ENCODE data around the gene CD2. TPM values are rescaled to one million over a fixed set of nuclear protein-coding genes. Genes with fewer than 3 reads are reported as not detected.

The CD2 gene, protein sequence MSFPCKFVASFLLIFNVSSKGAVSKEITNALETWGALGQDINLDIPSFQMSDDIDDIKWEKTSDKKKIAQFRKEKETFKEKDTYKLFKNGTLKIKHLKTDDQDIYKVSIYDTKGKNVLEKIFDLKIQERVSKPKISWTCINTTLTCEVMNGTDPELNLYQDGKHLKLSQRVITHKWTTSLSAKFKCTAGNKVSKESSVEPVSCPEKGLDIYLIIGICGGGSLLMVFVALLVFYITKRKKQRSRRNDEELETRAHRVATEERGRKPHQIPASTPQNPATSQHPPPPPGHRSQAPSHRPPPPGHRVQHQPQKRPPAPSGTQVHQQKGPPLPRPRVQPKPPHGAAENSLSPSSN
- under 1 TPM; 0.10 to 0.28 (median 0.23) TPM for polyA plus RNA-seq (ENCODE audit: insufficient read length in 3 of 3)
- long read RNA-seq, donor 1 = 0 reads
- long read RNA-seq, donor 2 = 0 reads
- long read RNA-seq, donor 3 = 0 reads
- long read RNA-seq, donor 4 = 0 reads
- long read RNA-seq, donor 5 = 0 reads
- long read RNA-seq, donor 6 = 0 reads
- long read RNA-seq, donor 7 = 0 reads
- long read RNA-seq, donor 8 = 0 reads
- long read RNA-seq, donor 9 = 0 reads
- long read RNA-seq, donor 10, partial matches to known transcripts = 0 of 1 reads
- long read RNA-seq, donor 10, other reads (novel, unspliced or antisense) = 0 of 1 reads
- long read RNA-seq, donor 11 = 0 reads
- long read RNA-seq, donor 12 = 0 reads
- long read RNA-seq, donor 13 = 0 reads
- long read RNA-seq, donor 14 = 0 reads
- long read RNA-seq, donor 15, partial matches to known transcripts = 0 of 1 reads
- long read RNA-seq, donor 15, other reads (novel, unspliced or antisense) = 0 of 1 reads
- long read RNA-seq, donor 16 = 0 reads

DNA sequence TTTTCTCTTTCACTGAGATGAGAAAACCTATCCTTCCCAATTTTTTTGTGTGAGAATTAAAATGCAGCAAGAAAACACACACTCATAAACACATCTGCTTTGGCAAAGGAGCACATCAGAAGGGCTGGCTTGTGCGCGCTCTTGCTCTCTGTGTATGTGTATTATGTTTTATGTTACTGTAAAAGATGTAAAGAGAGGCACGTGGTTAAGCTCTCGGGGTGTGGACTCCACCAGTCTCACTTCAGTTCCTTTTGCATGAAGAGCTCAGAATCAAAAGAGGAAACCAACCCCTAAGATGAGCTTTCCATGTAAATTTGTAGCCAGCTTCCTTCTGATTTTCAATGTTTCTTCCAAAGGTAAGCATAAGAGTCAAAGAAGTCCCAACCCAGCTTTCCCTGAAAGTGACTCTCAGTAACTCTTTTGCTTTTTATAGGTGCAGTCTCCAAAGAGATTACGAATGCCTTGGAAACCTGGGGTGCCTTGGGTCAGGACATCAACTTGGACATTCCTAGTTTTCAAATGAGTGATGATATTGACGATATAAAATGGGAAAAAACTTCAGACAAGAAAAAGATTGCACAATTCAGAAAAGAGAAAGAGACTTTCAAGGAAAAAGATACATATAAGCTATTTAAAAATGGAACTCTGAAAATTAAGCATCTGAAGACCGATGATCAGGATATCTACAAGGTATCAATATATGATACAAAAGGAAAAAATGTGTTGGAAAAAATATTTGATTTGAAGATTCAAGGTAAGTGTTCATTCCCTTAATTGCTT lies at the start of gene CD2:
Gene CD2 (plus strand): TSS at position 233 of the 780 bp plus-strand sequence. CDS start 63 bp downstream, at position 296.
- no peak for DNase-seq (ENCODE audit: extremely low read depth in 1 of 11, low read depth in 9 of 11, low spot score in 4 of 11)

DNA sequence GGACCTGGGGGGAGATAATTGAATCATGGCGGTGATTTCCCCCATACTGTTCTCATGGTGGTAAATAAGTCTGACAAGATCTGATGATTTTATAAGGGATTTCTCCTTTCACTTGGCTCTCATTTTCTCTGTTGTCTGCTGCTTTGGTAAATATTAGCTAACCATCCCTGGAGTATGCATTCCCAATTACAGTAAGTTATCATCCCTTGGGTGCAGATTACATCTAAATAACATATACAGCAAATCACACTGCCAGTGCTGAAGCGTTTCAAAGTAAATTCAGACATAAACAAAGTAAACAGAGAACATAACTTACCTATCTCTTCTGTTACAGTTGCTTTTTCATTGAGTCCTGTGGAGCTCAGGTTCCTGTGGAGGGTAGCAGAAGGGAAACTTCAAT lies 48.1 kb upstream of the CD2 start:
- DNase-seq (ENCODE audit: extremely low read depth in 1 of 11, low read depth in 9 of 11, low spot score in 4 of 11) = no peak

- DNase-seq (ENCODE audit: extremely low read depth in 1 of 11, low read depth in 9 of 11, low spot score in 4 of 11) = no peak
Measured at GRCh38 chr1:116706841-116707240, 47.4 kb upstream of the CD2 start.

- no peak for DNase-seq (ENCODE audit: extremely low read depth in 1 of 11, low read depth in 9 of 11, low spot score in 4 of 11)
Measured at GRCh38 chr1:116708255-116708900, 45.9 kb upstream of the CD2 start.

DNA sequence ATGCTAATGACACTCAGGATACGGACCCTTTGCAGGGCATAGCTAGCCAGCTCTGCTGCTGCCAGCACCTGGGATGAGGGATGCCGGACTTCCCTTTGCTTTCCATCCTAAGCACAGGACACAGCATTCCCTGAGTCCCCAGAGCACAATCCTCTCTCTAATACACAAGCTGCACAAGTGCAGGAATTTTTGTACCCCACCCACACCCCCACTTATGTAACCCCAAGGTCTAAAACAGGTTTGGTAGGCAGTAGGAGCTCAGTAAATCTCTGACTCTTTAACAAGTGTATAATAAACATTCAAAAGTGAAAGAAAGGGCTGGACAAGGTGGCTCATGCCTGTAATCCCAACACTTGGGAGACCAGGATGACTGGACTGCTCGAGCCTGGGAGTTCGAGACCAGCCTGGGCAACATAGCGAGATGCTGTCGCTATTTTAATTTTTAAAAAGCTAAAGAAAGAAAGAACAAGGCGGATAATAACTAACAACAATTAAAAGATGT lies 44.5 kb upstream of the CD2 start:
- DNase-seq (ENCODE audit: extremely low read depth in 1 of 11, low read depth in 9 of 11, low spot score in 4 of 11) = no peak

GRCh38 chr1:116710420-116711262 lies 43.6 kb upstream of the CD2 start:
- DNase-seq (ENCODE audit: extremely low read depth in 1 of 11, low read depth in 9 of 11, low spot score in 4 of 11) = no peak

DNA sequence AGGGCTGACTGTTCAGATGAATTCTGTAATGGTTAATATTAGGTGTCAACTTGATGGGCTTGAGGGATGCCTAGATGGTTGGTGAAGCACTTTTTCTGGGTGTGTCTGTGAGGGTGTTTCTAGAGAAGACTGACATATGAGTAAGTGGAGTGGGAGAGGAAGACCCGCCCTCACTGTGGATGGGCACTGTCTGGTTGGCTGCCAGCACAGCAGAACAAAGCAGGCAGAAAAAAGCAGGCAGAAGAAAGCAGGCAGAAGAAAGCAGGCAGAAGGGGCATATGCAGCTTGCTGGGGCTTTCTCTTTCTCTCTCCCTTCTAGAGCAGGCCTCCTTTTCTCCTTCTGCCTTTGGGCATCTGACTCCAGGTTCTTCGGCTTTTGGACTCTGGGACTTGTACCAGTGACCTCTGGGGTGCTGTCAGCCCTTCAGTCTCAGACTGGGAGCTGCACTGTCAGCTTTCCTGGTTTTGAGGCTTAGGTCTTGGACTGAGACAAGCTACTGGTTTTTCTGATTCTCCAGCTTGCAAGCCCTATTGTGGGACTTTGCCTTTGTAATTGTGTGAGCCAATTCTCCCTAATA lies 42.9 kb upstream of the CD2 start:
- DNase-seq (ENCODE audit: extremely low read depth in 1 of 11, low read depth in 9 of 11, low spot score in 4 of 11) = no peak

GRCh38 chr1:116712510-116712909 lies 41.7 kb upstream of the CD2 start:
- DNase-seq (ENCODE audit: extremely low read depth in 1 of 11, low read depth in 9 of 11, low spot score in 4 of 11) = no peak

- no peak for DNase-seq (ENCODE audit: extremely low read depth in 1 of 11, low read depth in 9 of 11, low spot score in 4 of 11)
Measured at GRCh38 chr1:116713474-116713873, 40.8 kb upstream of the CD2 start.

DNA sequence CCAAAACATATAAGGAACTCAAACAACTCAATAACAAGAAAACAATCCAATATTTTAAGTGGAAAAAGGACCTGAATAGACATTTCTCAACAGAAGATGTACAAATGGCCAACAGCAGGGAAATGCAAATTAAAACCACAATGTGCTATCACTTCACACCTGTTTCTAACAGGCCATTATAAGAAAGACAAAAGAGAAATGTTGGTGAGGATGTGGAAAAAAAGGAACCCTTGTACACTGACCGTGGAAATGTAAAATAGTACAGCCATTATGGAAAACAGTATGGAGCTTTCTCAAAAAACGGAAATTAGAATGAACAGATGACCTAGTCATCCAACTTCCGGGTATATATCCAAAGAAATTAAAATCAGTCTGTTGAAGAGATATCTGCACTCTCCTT lies 37.8 kb upstream of the CD2 start:
- no peak for DNase-seq (ENCODE audit: extremely low read depth in 1 of 11, low read depth in 9 of 11, low spot score in 4 of 11)

DNA sequence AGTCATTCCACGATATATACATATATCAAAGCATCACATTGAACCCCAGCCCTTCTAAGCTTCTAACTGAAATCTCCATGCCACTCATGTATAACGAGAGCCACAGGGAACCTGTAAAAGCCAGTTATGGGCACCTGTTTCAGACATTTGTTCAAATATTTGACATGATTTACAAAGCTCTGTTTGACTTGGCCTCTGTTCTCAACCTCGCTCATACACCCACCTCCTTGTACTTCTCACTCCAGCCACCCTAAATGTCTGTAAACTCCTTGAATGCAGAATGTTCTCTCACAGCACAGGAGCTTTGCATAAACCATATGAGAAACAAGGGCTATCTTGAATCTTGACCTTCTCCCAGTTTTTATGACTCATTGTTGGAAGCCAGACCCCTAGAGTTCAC lies 36.9 kb upstream of the CD2 start:
- DNase-seq (ENCODE audit: extremely low read depth in 1 of 11, low read depth in 9 of 11, low spot score in 4 of 11) = no peak

- no peak for DNase-seq (ENCODE audit: extremely low read depth in 1 of 11, low read depth in 9 of 11, low spot score in 4 of 11)
Measured at GRCh38 chr1:116720364-116721038, 33.7 kb upstream of the CD2 start.

- DNase-seq (ENCODE audit: extremely low read depth in 1 of 11, low read depth in 9 of 11, low spot score in 4 of 11) = no peak
Measured at GRCh38 chr1:116721039-116721405, 33.2 kb upstream of the CD2 start.

GRCh38 chr1:116721451-116722007 lies 32.7 kb upstream of the CD2 start:
- no peak for DNase-seq (ENCODE audit: extremely low read depth in 1 of 11, low read depth in 9 of 11, low spot score in 4 of 11)

DNA sequence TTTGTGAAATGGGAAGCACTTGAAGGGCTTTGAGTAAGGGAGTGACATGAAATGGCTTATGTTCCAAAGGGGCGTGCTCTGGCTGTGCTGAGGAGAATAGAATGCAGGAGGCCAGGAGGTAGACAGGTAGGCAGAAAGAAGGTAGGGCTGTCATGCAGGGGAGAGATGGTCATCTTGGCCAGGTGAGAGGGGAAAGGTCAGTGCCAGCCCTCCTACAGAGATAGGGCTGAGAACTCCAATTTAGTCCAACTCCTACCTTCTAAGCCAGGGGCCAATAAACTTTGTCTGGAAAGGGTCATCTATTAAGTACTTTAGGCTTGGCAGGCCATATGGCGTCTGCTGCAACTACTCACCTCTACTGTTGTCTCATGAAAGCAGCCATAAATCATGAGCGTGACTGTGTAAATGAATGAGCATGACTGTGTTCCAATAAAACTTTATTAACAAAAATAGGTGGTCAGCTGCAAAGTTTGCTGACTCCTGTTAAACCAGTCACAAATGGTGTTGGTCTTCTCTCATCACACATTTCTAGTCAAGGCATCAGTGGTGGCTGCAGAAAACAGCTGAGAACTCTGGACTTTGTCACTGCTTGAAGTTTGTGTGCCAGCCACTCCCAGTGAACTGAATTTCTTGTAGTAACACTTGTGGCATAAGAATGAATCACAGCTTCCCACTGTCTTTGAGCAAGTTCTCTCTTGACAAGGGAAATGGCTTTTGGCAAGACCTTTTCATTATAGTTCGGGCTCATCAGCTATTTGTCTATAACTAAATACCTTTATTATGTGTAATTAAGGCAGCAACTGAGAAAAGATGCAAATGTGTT lies 32.0 kb upstream of the CD2 start:
- DNase-seq (ENCODE audit: extremely low read depth in 1 of 11, low read depth in 9 of 11, low spot score in 4 of 11) = no peak

DNA sequence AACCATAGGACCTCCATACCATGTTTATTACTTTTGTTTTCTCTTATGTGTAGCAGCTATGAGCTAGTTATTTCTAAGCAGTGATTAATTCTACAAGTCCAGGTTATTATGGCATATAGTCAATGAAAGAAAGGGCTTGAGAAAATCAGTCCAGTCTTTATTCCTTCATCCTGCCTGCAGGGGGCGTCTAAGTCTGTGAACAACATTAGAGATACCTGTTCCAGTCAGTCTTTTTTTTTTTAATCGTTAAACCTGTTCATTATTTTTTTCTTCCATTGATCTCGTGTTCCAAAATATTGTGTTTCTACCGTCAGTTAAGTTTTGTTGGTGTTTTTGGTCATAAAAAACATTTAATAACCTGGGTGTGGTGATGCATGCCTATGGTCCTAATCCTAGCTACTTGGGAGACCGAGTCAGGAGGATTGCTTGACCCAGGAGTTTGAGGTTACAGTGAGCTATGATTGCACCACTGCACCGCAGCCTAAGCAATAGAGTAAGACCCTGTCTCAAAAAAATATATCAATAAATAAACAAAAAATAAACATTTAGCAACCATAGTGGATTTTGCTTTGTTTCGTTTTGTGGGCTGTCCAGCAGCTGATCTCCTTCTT lies 29.4 kb upstream of the CD2 start:
- DNase-seq (ENCODE audit: extremely low read depth in 1 of 11, low read depth in 9 of 11, low spot score in 4 of 11) = peak in 8 of 11 donors; percentile 20 to 48 (median 32)
